ENCODE data around the gene IL1RL1.

- TF ChIP-seq, protein P1, sequence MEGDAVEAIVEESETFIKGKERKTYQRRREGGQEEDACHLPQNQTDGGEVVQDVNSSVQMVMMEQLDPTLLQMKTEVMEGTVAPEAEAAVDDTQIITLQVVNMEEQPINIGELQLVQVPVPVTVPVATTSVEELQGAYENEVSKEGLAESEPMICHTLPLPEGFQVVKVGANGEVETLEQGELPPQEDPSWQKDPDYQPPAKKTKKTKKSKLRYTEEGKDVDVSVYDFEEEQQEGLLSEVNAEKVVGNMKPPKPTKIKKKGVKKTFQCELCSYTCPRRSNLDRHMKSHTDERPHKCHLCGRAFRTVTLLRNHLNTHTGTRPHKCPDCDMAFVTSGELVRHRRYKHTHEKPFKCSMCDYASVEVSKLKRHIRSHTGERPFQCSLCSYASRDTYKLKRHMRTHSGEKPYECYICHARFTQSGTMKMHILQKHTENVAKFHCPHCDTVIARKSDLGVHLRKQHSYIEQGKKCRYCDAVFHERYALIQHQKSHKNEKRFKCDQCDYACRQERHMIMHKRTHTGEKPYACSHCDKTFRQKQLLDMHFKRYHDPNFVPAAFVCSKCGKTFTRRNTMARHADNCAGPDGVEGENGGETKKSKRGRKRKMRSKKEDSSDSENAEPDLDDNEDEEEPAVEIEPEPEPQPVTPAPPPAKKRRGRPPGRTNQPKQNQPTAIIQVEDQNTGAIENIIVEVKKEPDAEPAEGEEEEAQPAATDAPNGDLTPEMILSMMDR (IDR thresholded peaks at IDR 0.05): no peak
- TF ChIP-seq POLR2AphosphoS5 (IDR thresholded peaks at IDR 0.05) (no peak), POLR2A (IDR thresholded peaks at IDR 0.05) (no peak)
Observed at GRCh38 chr2:102367331-102367971, 56.1 kb downstream of the IL1RL1 start.
